Esophagus squamous epithelium (tissue), 5 donors: ENCODE data around the gene GAS7. TPM values are rescaled to one million over a fixed set of nuclear protein-coding genes. Genes with fewer than 3 reads are reported as not detected.
A peak's percentile ranks its signal among the peaks of the same experiment; 100 is the strongest.

Experiments
- DNase-seq: peaks from one replicate; lab custom pipeline; 2025; lab: John Stamatoyannopoulos, UW
- H3K27ac ChIP-seq, 4 donors: fragments of 200-600 bp; sonication (generic); one replicate each; pipeline ENCODE4 v1.5.1; 2016 to 2019; ENCODE audit warnings: mild to moderate bottlenecking in 1 of 4
- H3K27me3 ChIP-seq, 4 donors: fragments of 200-600 bp; sonication (generic); 1 replicate in 3 of 4; 2 replicates in 1 of 4; pipeline versions ENCODE4 v1.5.1 to v1.6.0; 2017 to 2021; ENCODE audit warnings: antibody characterized with exemption in 1 of 4
- H3K36me3 ChIP-seq, 3 donors: fragments of 200-600 bp; sonication (generic); one replicate each; pipeline ENCODE4 v1.5.1; 2016 to 2019
- H3K4me1 ChIP-seq, 3 donors: fragments of 200-600 bp; sonication (generic); one replicate each; pipeline ENCODE4 v1.5.1; 2017 to 2019
- H3K4me3 ChIP-seq, 4 donors: fragments of 200-600 bp; sonication (generic); 1 replicate in 3 of 4; 2 replicates in 1 of 4; pipeline ENCODE4 v1.5.1; 2016 to 2019; ENCODE audit warnings: mild to moderate bottlenecking in 2 of 4, moderate library complexity in 1 of 4
- H3K9me3 ChIP-seq, 3 donors: fragments of 200-600 bp; sonication (generic); one replicate each; pipeline ENCODE4 v1.5.1; 2016 to 2019
- POLR2A ChIP-seq, 4 donors: fragments of 450-650 bp; IDR thresholded peaks; one replicate each; pipeline ENCODE4 v1.6.1; 2017; ENCODE audit warnings: antibody characterized with exemption in 4 of 4, mild to moderate bottlenecking in 4 of 4, moderate library complexity in 3 of 4
- WGBS, 2 donors: methylation state at CpG; one replicate each; pipeline ENCODE4 v1.1.5; 2018; 5-methylcytosine and 5-hydroxymethylcytosine counted together
- intact Hi-C: fragments of 100-400 bp; cut with DNase I; formaldehyde crosslinking; loops from one replicate; pipeline ENCODE4 v1.15.0; 2022
- total RNA-seq, 4 donors: library from RNA; depleted of rRNA; stranded (reverse); fragments of >200 nt; gene quantifications; one replicate each; pipeline ENCODE4 v1.1.0, GENCODE V29; 2016
- TF ChIP-seq, protein P1 (sequence below), 6 experiments: fragments of 450-650 bp in 4 of 6; fragments of 200-600 bp in 2 of 6; sonication (generic) in 2 of 6; IDR thresholded peaks; one replicate each; pipeline ENCODE4 v1.5.1; 2016 to 2019; ENCODE audit warnings: antibody characterized with exemption in 6 of 6, mild to moderate bottlenecking in 4 of 6, moderate library complexity in 4 of 6
- donor health status: DM: yes; HTN: yes; CAD: no.

Gene GAS7
- total RNA-seq, 4 donors from 2014 or later = 16.8 to 39.1 (median 30.1) TPM

DNA sequence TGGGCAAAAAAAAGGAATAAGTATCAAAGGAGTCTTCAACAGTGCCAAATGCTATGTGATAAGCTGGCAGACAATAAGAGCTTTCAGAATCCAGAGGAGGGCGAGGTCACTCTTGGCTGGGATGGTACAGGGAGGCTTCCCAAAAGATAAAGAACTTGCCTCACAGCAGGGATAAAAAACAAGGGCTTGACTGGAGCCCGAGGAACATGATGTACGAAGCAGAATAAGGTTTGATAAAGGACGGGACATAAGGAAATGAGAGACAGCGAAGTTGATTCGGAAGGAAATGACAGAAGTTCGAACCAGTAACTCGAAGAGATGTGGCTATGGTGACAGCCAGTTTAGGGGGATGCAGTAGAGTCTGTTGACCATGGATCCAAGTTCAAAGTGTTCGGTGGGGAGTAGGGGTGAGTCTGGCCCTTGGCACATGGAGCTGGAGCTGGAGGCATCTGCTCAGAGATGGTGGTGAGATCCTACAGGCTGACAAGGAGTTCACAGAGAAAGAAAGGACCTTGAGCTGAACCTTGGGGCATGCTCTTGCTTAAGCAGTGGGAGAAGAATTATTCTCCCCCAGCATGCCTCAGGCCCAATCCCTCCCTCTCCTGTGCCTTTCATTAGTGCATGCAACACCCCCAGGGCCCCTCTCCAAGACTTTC lies 155.7 kb downstream of the GAS7 start:
- 76 to 77% methylated on average over 9 of the region's 9 CpGs for whole genome bisulfite sequencing, 2 donors
- Histone ChIP-seq H3K36me3 (no peaks in the 10 kb centered on the region), H3K4me3 (no peak overlapping the region), H3K9me3 (no peaks in the 10 kb centered on the region), H3K27me3 (no peaks in the 10 kb centered on the region), H3K4me1 (peaks cover 0 to 4% (median 0%) of the 10 kb centered on the region in 3 donors), H3K27ac (peak overlapping the region in 3 of 4 donors; percentile 19 to 61 (median 35))
- intact Hi-C loops = no loop called here
- TF ChIP-seq POLR2A (IDR thresholded peaks at IDR 0.05) = no peak
- TF ChIP-seq, protein P1, sequence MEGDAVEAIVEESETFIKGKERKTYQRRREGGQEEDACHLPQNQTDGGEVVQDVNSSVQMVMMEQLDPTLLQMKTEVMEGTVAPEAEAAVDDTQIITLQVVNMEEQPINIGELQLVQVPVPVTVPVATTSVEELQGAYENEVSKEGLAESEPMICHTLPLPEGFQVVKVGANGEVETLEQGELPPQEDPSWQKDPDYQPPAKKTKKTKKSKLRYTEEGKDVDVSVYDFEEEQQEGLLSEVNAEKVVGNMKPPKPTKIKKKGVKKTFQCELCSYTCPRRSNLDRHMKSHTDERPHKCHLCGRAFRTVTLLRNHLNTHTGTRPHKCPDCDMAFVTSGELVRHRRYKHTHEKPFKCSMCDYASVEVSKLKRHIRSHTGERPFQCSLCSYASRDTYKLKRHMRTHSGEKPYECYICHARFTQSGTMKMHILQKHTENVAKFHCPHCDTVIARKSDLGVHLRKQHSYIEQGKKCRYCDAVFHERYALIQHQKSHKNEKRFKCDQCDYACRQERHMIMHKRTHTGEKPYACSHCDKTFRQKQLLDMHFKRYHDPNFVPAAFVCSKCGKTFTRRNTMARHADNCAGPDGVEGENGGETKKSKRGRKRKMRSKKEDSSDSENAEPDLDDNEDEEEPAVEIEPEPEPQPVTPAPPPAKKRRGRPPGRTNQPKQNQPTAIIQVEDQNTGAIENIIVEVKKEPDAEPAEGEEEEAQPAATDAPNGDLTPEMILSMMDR (IDR thresholded peaks at IDR 0.05) = no peak
- no peak for DNase-seq

GRCh38 chr17:10041916-10042588 lies 156.4 kb downstream of the GAS7 start:
- H3K4me3 ChIP-seq = no peak overlapping the region
- intact Hi-C loops = no loop called here
- WGBS, 2 donors = 69 to 75% methylated on average over 15 to 17 of the region's 17 CpGs
- peaks cover 0 to 10% (median 1%) of the 10 kb centered on the region in 3 donors for H3K4me1 ChIP-seq
- TF ChIP-seq, protein P1 (IDR thresholded peaks at IDR 0.05) = no peak
- no peak for TF ChIP-seq POLR2A (IDR thresholded peaks at IDR 0.05)
- no peak for DNase-seq
- H3K27me3 ChIP-seq = no peaks in the 10 kb centered on the region
- no peaks in the 10 kb centered on the region for H3K36me3 ChIP-seq
- peak overlapping the region in 2 of 4 donors; percentile 35 to 61 for H3K27ac ChIP-seq
- no peaks in the 10 kb centered on the region for H3K9me3 ChIP-seq

- no peaks in the 10 kb centered on the region for H3K9me3 ChIP-seq
- no peak for DNase-seq
- peak overlapping the region in 2 of 4 donors; percentile 17 to 67 for H3K27ac ChIP-seq
- H3K36me3 ChIP-seq = no peaks in the 10 kb centered on the region
- no peak overlapping the region for H3K4me3 ChIP-seq
- no peaks in the 10 kb centered on the region for H3K27me3 ChIP-seq
- 57 to 62% methylated on average over 4 of the region's 4 CpGs for WGBS, 2 donors
- intact Hi-C loops = no loop called here
- TF ChIP-seq POLR2A (IDR thresholded peaks at IDR 0.05) = no peak
- TF ChIP-seq, protein P1 (IDR thresholded peaks at IDR 0.05) = no peak
- H3K4me1 ChIP-seq = peaks cover 0 to 10% (median 2%) of the 10 kb centered on the region in 3 donors
Measured at GRCh38 chr17:10041287-10041612, 157.2 kb downstream of the GAS7 start.

- Histone ChIP-seq H3K4me3 (peak overlapping the region in 3 of 4 donors; percentile 14 to 43 (median 15)), H3K9me3 (no peaks in the 10 kb centered on the region), H3K27me3 (no peaks in the 10 kb centered on the region), H3K36me3 (no peaks in the 10 kb centered on the region), H3K27ac (peak overlapping the region; percentile 49 to 87 (median 72)), H3K4me1 (peaks cover 0 to 35% (median 6%) of the 10 kb centered on the region in 3 donors)
- 67 to 69% methylated on average over 8 to 9 of the region's 11 CpGs for WGBS, 2 donors
- intact Hi-C loops = no loop called here
- DNase-seq = no peak
- TF ChIP-seq, protein P1 (IDR thresholded peaks at IDR 0.05) = no peak
- TF ChIP-seq POLR2A (IDR thresholded peaks at IDR 0.05) = peak in 1 of 4 donors; percentile 17
Measured at GRCh38 chr17:10036511-10037061, 161.8 kb downstream of the GAS7 start.

GRCh38 chr17:10035885-10036284 lies 162.5 kb downstream of the GAS7 start:
- Histone ChIP-seq H3K27me3 (no peaks in the 10 kb centered on the region), H3K4me1 (peaks cover 0 to 35% (median 6%) of the 10 kb centered on the region in 3 donors), H3K4me3 (peak overlapping the region in 3 of 4 donors; percentile 14 to 43 (median 15)), H3K9me3 (no peaks in the 10 kb centered on the region), H3K27ac (peak overlapping the region; percentile 49 to 87 (median 72)), H3K36me3 (no peaks in the 10 kb centered on the region)
- TF ChIP-seq, protein P1 (IDR thresholded peaks at IDR 0.05) = no peak
- TF ChIP-seq POLR2A (IDR thresholded peaks at IDR 0.05) = no peak
- intact Hi-C loops = no loop called here
- DNase-seq = no peak
- 75 to 83% methylated on average over 4 of the region's 4 CpGs for WGBS, 2 donors
